Mononuclear cell (primary cell): ENCODE results near the gene OR2T3. TPM values are rescaled to one million over a fixed set of nuclear protein-coding genes. Genes with fewer than 3 reads are reported as not detected.
"Not testable (repeated sequence)": the region's sequence is repeated elsewhere in the genome, so short reads cannot be mapped to it uniquely, and the experiment has no call there.

Experiments used
- H3K27me3 ChIP-seq: 2 replicates; pipeline ENCODE4 v1.6.0; 2011; ENCODE audit warnings: low read length, control low read depth; ENCODE audit not compliant: insufficient read depth
- H3K4me1 ChIP-seq: 2 replicates; pipeline ENCODE4 v1.5.1; 2011; ENCODE audit warnings: mild to moderate bottlenecking, low read length, control low read depth; ENCODE audit not compliant: insufficient read depth
- H3K4me3 ChIP-seq: 2 replicates; pipeline ENCODE4 v1.5.1; 2011; ENCODE audit warnings: mild to moderate bottlenecking, low read length, moderate library complexity
- H3K9me3 ChIP-seq: 2 replicates; pipeline ENCODE4 v1.5.1; 2011; ENCODE audit warnings: low read depth, mild to moderate bottlenecking, control low read depth, low read length
- total RNA-seq: library from RNA; depleted of rRNA; stranded (reverse); fragments of >200 nt; gene quantifications from one replicate; pipeline ENCODE4 v1.2.3, GENCODE V29; 2012

OR2T3 gene
- total RNA-seq, 1 donor: 0.42 TPM

DNA sequence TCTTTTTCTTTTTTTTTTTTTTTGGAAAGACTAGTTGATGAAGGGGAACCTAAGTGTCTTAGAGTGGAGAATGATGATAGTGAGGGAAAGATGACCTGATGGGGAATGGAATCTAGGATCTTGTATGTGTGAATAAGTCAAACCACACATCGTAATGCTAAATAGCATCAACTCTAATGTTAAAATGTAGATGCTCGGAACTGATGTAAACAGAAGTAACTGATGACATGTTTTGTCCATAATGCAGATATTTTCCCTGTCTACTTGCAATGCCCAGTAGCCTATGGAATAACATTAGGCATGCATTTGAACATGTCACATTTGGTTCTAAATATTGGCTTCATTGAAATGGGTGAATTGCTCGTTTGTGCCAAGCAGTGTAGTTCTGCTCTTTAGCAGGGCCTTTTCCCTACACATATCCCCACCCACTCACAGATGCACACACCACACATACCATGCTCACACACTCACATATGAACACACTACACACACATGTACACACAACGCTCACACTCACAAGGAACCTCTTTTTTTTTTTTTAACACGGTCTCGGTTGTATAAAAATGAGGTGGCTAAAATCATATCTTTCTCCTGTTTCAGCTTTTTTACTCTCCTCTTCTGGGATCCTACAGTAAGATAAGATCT is 23.2 kb upstream of the OR2T3 start:
- not testable (repeated sequence) for H3K9me3 ChIP-seq, H3K27me3 ChIP-seq, H3K4me1 ChIP-seq, H3K4me3 ChIP-seq

DNA sequence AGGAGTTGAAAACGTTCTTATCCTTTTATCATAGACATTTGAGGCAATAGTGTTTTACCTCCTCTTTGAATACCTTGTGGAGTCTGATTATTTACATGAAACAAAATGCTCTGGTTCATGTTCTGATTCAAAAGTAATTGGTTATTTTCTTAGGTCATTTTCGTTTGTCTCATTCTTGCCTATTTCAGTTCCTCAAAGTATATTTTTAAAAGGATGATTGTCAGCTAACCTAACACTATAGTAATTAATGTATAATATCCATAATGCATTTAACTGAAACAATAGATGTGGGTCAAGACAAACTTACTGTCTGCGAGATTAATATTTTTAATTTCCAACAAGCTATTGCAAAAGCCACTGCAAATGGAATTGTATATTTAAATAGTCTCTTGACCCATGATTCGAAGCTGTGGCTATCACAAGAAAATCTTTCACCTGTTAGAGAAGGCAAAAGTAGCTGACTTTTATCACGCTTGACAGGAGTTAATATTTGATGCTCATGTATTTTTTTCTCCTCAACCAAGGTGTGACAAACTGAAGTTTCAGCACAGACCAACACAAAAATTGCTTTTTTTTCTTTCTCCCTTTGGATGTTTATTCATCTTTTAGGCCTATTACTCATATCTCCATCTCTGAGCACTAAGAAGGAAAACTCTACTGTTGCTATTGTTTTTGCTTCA is 22.5 kb upstream of the OR2T3 start:
- H3K9me3 ChIP-seq, H3K27me3 ChIP-seq, H3K4me3 ChIP-seq, H3K4me1 ChIP-seq: not testable (repeated sequence)

DNA sequence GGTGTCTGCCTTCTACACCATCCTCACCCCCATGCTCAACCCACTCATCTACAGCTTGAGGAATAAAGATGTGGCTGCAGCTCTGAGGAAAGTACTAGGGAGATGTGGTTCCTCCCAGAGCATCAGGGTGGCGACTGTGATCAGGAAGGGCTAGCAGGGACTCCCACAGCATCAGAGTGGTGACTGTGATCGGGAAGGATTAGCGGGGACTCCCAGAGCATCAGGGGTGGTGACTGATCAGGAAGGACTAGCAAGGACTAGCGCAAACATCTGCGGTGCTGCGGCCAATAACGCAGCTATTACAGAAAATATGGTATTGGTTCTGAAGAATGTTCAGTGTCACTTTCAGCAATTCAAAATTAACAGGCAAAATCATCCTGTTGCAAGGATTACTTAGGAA is 19.5 kb upstream of the OR2T3 start:
- H3K4me3 ChIP-seq, H3K27me3 ChIP-seq, H3K9me3 ChIP-seq, H3K4me1 ChIP-seq: not testable (repeated sequence)

DNA sequence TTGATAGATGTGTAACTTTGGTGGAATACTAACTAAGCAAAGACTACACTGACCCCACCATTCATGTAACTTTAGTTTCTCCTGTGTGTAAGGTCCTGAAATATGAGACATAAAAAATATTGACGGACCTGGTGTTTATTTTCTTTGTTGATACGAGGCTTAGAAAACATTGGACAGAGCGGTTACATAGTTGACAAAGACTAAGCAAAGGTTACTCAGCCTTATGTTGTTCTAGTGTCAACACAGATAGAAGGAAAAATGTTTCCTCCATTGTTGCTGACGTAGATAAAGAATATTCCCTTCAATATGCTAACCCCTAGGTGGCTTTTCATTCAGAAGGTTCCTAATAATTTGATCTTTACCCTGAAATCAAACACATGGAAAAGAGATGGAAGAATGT is 18.1 kb upstream of the OR2T3 start:
- H3K27me3 ChIP-seq, H3K9me3 ChIP-seq, H3K4me1 ChIP-seq, H3K4me3 ChIP-seq: not testable (repeated sequence)

DNA sequence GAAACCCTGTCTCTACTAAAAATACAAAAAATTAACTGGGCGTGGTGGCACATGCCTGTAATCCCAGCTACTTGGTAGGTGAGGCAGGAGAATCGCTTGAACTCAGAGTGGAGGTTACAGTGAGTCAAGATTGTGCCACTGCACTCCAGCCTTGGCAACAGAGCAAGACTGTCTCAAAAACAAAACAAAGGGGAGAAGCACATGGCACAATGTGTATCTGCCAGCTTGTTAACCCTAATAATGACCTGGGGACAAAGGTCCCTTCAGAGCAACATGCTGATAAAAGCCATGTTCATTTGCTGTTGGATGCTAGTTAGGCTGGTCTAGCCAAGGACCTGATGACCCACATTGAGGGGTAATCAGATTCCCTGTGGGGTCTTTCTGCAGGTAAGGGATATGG is 16.5 kb upstream of the OR2T3 start:
- not testable (repeated sequence) for H3K27me3 ChIP-seq

DNA sequence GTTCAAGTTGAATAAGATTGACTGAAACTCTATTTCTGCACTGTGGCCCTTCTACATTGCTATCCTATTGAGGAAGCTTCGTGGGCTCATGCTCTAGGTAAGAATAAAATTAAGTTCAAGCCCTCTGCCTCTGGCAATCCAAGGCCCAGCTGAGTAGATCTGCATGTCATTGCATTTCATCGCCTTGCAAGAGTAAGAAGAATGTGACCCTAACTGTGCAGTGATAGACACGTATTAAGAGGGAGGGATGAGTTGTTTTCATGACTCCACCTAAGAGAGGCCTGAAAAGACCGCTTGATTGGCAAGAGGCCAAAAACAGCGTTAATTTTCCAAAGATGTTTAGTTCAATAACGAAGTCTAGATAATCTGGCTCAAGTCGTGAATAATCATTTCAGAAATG is 14.0 kb upstream of the OR2T3 start:
- not testable (repeated sequence) for H3K27me3 ChIP-seq, H3K4me3 ChIP-seq, H3K9me3 ChIP-seq, H3K4me1 ChIP-seq

More for the DNA sequence above, 16.5 kb upstream of the OR2T3 start:
- H3K9me3 ChIP-seq, H3K4me1 ChIP-seq, H3K4me3 ChIP-seq: not testable (repeated sequence)

DNA sequence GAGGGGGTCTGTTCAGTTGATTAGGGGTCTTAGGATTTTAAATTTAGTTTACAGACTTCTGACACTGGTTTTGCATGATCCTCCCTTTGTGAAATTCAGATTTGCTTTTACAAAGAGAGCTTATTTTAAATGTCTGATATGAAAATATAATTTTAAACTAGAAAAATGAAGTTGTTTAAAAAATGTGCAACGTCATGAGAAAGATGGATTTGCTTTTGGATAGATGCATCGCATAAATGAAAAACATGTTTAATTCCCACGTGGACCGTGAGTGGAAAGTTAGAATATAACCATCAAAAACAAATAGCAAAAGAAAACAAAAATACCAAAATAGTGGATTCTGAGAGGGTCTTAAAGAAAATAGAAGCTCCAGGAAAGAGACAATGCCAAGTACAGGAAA is 2.0 kb upstream of the OR2T3 start:
- H3K4me3 ChIP-seq: no peak overlapping the region
- no peaks in the 10 kb centered on the region for H3K4me1 ChIP-seq
- H3K27me3 ChIP-seq: no peaks in the 10 kb centered on the region
- H3K9me3 ChIP-seq: peaks cover 5% of the 10 kb centered on the region

DNA sequence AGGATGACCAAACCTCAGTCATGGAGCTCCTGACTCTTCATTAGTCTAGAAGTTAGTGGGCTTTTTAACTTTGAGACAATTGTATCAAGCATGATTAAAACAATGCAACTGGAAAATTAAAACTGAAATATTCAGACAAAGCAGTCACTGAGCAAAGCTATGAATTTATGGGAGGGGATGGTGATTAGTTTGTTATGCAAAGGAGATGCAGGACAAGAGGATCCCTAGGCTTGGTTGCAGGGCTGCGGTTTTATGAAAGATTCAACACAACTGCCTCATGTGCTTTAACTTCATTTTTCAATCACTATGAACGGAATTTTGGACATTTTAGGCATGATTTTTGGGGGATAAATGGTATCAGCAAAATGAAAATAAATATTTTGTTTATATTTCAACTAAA is 1.0 kb upstream of the OR2T3 start:
- not testable (repeated sequence) for H3K9me3 ChIP-seq, H3K4me3 ChIP-seq, H3K27me3 ChIP-seq, H3K4me1 ChIP-seq

DNA sequence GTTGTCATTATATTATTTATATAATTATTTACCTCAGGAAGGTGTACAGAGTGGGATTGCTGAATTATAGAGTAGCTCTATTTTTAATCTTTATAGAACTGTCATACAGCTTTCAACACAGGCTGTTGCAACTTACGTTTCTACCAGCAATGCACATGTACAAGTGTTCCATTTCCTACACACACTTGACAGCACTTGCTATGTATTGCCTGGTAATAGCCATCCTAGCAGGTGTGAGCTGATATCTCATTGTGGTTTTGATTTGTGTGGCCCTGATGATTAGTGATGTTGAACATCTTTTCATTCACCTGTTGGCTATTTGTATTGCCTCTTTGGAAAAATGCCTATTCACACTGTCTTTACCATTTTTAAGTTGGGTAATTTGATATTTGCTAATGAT is 2.5 kb downstream of the OR2T3 start:
- not testable (repeated sequence) for H3K9me3 ChIP-seq, H3K4me3 ChIP-seq, H3K27me3 ChIP-seq, H3K4me1 ChIP-seq

DNA sequence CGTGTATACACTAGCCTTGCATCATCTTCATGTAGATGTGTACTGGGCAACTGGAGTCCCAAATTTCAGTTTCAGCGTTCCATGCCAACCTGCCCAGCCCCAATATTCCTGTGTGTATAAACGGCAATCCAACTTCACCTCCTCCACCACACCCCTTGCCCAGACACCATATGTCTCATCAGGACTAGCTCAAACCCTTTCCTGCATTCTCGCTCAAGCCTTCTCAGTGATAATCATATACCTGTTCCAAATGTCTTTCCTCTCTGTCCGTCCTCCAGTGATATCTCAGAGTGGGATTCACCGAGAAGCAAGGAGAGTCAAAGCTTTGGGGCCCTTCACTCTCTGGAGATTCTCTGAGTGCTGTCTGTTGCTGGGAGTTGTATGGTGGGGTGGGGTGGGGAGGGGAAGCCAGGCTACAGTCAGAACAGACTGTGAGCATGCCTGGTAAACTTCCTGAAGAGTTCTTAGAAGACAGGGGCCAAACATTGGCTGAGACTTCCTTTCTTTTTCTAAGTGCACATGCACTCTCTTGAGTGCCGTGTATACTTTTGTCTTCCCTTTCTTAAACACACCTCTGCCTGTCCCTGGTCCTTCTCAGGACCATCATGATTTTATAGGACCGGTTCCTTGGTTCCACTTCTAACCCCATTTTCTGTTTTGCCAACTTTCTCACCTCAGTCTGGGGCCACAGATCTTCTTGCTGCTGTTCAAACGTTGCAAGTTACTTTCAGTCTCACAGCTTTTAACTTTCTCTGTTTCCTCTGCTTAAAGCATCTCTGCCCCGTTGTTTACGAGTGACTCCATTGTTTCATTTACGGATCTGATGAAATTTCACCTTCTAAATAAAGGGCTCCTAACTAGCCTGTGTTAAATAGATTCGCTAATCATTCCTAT is 8.8 kb downstream of the OR2T3 start:
- H3K27me3 ChIP-seq, H3K9me3 ChIP-seq, H3K4me1 ChIP-seq: not testable (repeated sequence)
- peak overlapping the region; percentile 25 for H3K4me3 ChIP-seq

DNA sequence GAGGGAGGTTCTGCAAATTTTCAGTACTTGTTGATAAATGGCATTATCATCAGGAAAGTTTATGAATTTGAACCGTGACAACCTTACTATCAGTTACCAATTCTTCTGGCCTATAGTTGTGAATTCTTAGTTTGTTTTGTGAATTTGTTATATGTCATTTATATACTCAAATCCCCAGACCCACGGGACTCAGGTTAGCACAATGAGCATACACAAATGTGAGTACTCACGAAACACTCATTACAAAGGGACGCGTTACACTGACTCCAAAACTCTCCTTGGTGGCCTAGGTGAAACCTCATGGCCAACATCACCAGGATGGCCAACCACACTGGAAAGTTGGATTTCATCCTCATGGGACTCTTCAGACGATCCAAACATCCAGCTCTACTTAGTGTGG is 15.1 kb downstream of the OR2T3 start, which contains the start of gene OR2T5:
OR2T5 (plus strand) TSS at position 301 of the 400 bp plus-strand sequence; CDS start at position 301, 0 bp downstream.
- not testable (repeated sequence) for H3K4me1 ChIP-seq, H3K9me3 ChIP-seq, H3K27me3 ChIP-seq, H3K4me3 ChIP-seq

DNA sequence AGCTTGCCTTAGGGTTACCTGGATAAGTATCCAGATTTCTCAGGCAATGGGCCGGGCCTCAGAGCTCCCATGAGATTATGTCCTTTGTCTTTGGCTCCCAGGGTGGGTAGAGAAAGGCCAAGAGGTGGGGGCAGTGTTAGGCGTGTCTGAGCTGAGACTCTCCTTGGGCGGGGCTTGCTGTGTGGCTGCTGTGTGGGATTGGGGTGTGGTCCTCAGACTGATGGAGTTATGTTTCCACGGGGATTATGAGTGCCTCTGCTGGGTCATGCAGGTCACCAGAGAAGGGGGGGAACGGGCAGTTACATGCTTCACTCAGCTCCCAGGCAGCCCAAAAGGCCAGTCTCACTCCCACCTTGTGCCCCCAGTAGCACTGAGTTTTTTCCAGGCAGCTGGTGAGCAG is 23.5 kb downstream of the OR2T3 start:
- H3K9me3 ChIP-seq, H3K4me1 ChIP-seq, H3K27me3 ChIP-seq, H3K4me3 ChIP-seq: not testable (repeated sequence)

DNA sequence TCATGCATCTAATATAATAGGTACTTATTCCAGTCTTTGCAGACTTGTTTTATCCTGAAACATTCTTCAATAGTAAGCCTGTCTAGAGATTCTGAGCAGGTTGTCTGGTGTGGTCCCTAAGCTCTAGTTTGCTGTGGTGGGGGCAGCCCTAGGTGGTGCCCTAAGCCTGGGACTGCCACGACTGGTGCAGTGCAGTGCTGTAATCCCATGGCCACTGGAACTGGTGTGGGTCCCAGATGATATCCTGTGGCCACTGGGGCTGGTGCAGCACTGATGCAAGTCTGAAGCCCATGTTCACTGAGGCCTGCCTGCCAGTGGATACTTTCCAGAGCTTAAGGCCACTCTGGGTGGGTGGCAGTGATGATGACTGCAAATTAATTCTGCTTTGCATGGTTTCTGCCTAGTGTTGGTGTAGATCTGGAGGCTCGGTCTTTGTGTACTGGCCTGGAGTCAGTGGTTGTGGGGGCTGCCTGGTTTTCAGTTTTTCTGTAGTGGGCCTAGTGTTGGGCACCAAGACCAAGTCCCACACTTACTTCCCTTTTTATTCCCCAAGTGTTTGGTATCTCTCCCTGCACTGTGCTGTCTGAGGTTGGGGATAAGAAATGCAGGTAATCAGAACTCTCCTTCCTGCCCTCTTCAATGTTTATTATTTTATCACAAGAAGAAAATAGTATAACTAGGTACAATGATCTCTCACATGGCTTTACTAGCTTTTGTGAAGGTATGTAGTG is 27.3 kb downstream of the OR2T3 start:
- H3K27me3 ChIP-seq, H3K4me1 ChIP-seq, H3K4me3 ChIP-seq, H3K9me3 ChIP-seq: not testable (repeated sequence)

DNA sequence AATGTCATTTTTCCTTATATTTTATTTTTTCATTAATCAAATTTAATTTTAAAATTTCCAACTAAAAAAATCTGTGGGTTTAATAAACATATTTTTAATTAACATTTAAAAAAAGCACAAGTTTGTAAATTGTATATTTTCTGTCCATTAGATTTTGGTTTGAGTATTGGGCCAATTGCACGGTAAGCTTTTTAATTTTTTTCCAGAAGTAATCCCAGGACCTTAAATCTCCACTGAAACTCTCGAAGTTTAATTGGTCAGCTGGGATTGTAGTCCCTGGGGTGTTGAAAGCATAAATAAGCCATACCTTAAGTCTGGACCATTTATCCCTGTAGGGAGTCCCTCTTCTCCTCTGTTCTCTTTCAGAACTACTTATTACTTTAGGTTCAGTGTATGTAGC is 34.6 kb downstream of the OR2T3 start, which contains the start of gene OR2G6:
OR2G6 (plus strand) TSS at position 301 of the 400 bp plus-strand sequence. CDS start 13,574 bp downstream, outside the sequence.
- not testable (repeated sequence) for H3K4me1 ChIP-seq, H3K9me3 ChIP-seq, H3K4me3 ChIP-seq, H3K27me3 ChIP-seq

DNA sequence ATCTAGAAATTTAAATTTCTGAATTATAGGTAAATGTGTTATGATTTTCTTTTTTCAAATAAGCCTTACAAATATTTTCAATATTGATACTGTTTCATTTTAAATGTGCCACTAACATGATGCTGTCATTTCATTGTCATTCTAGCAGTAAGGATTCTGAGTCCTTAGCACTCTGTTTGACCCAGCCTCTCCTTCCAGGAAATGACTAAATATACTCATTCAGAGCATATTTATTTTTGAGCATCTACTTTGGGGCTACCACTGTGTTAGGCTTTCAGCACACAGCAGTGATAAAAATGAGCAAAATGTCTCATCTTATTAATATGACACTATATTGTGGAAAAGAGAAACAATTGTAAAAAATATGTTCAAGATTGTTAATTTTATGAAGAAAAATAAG is 37.1 kb downstream of the OR2T3 start:
- not testable (repeated sequence) for H3K4me3 ChIP-seq, H3K9me3 ChIP-seq, H3K27me3 ChIP-seq, H3K4me1 ChIP-seq
